H9 (cell line): ENCODE measurements around the gene HDHD3. TPM values are rescaled to one million over a fixed set of nuclear protein-coding genes. Genes with fewer than 3 reads are reported as not detected.

ENCODE experiments used
- DNase-seq: peaks from one replicate; pipeline ENCODE4 v3.0.0-alpha.2; 2017
- H2AFZ ChIP-seq: one replicate; pipeline ENCODE4 v1.6.1; 2013; ENCODE audit warnings: mild to moderate bottlenecking, low read length, control low read depth, moderate library complexity
- H2AK5ac ChIP-seq: 2 replicates; pipeline ENCODE4 v1.6.1; 2013; ENCODE audit warnings: low read length, control low read depth, mixed read lengths; ENCODE audit not compliant: insufficient read length
- H2BK120ac ChIP-seq: one replicate; pipeline ENCODE4 v1.6.1; 2013; ENCODE audit warnings: low read depth, mild to moderate bottlenecking, low read length, control low read depth, inconsistent platforms; ENCODE audit not compliant: poor library complexity, severe bottlenecking
- H2BK12ac ChIP-seq: 2 replicates; pipeline ENCODE4 v1.6.1; 2013; ENCODE audit warnings: low read length, control low read depth, mixed read lengths, low read depth; ENCODE audit not compliant: insufficient read length
- H2BK15ac ChIP-seq: 2 replicates; pipeline ENCODE4 v1.6.1; 2013; ENCODE audit warnings: low read depth, low read length, control low read depth
- H2BK20ac ChIP-seq: one replicate; pipeline ENCODE4 v1.6.1; 2013; ENCODE audit warnings: low read depth, mild to moderate bottlenecking, low read length, control low read depth, inconsistent platforms; ENCODE audit not compliant: poor library complexity, severe bottlenecking
- H2BK5ac ChIP-seq: 2 replicates; pipeline ENCODE4 v1.6.1; 2013; ENCODE audit warnings: low read length, control low read depth, mixed read lengths; ENCODE audit not compliant: insufficient read length
- H3K14ac ChIP-seq: 2 replicates; pipeline ENCODE4 v1.6.1; 2013; ENCODE audit warnings: low read length, control low read depth; ENCODE audit not compliant: insufficient read depth
- H3K18ac ChIP-seq: 2 replicates; pipeline ENCODE4 v1.6.1; 2013; ENCODE audit warnings: low read depth, mild to moderate bottlenecking, mixed read lengths, low read length, control low read depth; ENCODE audit not compliant: insufficient read length
- H3K23ac ChIP-seq: 2 replicates; pipeline ENCODE4 v1.6.1; 2013; ENCODE audit warnings: low read length, control low read depth, mixed read lengths, low read depth; ENCODE audit not compliant: insufficient read length
- H3K23me2 ChIP-seq: 2 replicates; pipeline ENCODE4 v1.6.1; 2013; ENCODE audit warnings: low read depth, mild to moderate bottlenecking, mixed read lengths, low read length, control low read depth; ENCODE audit not compliant: insufficient read length, poor library complexity, severe bottlenecking
- H3K27ac ChIP-seq: 2 replicates; pipeline ENCODE4 v1.5.1; 2013; ENCODE audit warnings: low read length, control low read depth, mixed read lengths, low read depth; ENCODE audit not compliant: insufficient read length
- H3K27me3 ChIP-seq: 2 replicates; pipeline ENCODE4 v1.6.1; 2013; ENCODE audit warnings: low read length, control low read depth, inconsistent platforms; ENCODE audit not compliant: insufficient read depth
- H3K4ac ChIP-seq: 2 replicates; pipeline ENCODE4 v1.6.1; 2013; ENCODE audit warnings: low read depth, mild to moderate bottlenecking, control low read depth, inconsistent platforms, low read length, moderate library complexity
- H3K4me1 ChIP-seq: 2 replicates; pipeline ENCODE4 v1.6.1; 2013; ENCODE audit warnings: low read length, control low read depth, inconsistent platforms; ENCODE audit not compliant: insufficient read depth
- H3K4me2 ChIP-seq: 2 replicates; pipeline ENCODE4 v1.6.1; 2013; ENCODE audit warnings: low read length, control low read depth, mixed read lengths; ENCODE audit not compliant: insufficient read length, insufficient read depth
- H3K56ac ChIP-seq: 2 replicates; pipeline ENCODE4 v1.6.1; 2013; ENCODE audit warnings: low read depth, mild to moderate bottlenecking, mixed read lengths, low read length, control low read depth; ENCODE audit not compliant: insufficient read length
- H3K79me1 ChIP-seq: 2 replicates; pipeline ENCODE4 v1.6.1; 2013; ENCODE audit warnings: low read depth, mild to moderate bottlenecking, moderate library complexity, low read length, control low read depth, inconsistent platforms; ENCODE audit not compliant: insufficient read depth, poor library complexity, severe bottlenecking
- H3K79me2 ChIP-seq: 2 replicates; pipeline ENCODE4 v1.6.1; 2013; ENCODE audit warnings: low read length, control low read depth, inconsistent platforms; ENCODE audit not compliant: insufficient read depth
- H3K9ac ChIP-seq: 2 replicates; pipeline ENCODE4 v1.6.1; 2013; ENCODE audit warnings: low read length, control low read depth, mixed read lengths; ENCODE audit not compliant: insufficient read length; ENCODE audit errors: extremely low read depth
- H3K9me3 ChIP-seq: one replicate; pipeline ENCODE4 v1.6.1; 2013; ENCODE audit warnings: low read depth, low read length, inconsistent platforms; ENCODE audit not compliant: control insufficient read depth
- H3T11ph ChIP-seq: one replicate; pipeline ENCODE4 v1.6.1; 2013; ENCODE audit warnings: mild to moderate bottlenecking, low read length, control low read depth, inconsistent platforms
- H4K20me1 ChIP-seq: one replicate; pipeline ENCODE4 v1.6.1; 2013; ENCODE audit not compliant: control insufficient read depth, insufficient read length, insufficient read depth
- H4K5ac ChIP-seq: 2 replicates; pipeline ENCODE4 v1.6.1; 2013; ENCODE audit warnings: low read depth, mild to moderate bottlenecking, mixed read lengths, low read length, control low read depth; ENCODE audit not compliant: insufficient read length
- H4K8ac ChIP-seq: replicated peaks from 2 replicates; pipeline ENCODE4 v1.6.1; 2013; ENCODE audit warnings: low read length, control low read depth, mixed read lengths, low read depth; ENCODE audit not compliant: insufficient read length
- H4K91ac ChIP-seq: 2 replicates; pipeline ENCODE4 v1.6.1; 2013; ENCODE audit warnings: low read depth, mild to moderate bottlenecking, moderate library complexity, mixed read lengths, low read length, control low read depth; ENCODE audit not compliant: insufficient read length
- H3K27ac Mint-ChIP-seq, 3 experiments: 2 replicates in 2 of 3; 3 replicates in 1 of 3; pipeline ENCODE4 v1.8.0; 2020 to 2021; ENCODE audit warnings: mixed read lengths in 3 of 3, mild to moderate bottlenecking in 1 of 3, moderate library complexity in 1 of 3
- H3K27me3 Mint-ChIP-seq: 2 replicates; pipeline ENCODE4 v1.8.0; 2021; ENCODE audit warnings: low read depth, mild to moderate bottlenecking, moderate library complexity, mixed read lengths
- H3K36me3 Mint-ChIP-seq, 3 experiments: 2 replicates in 2 of 3; 3 replicates in 1 of 3; pipeline ENCODE4 v1.8.0; 2020 to 2021; ENCODE audit warnings: low read depth in 3 of 3, mixed read lengths in 3 of 3; ENCODE audit not compliant: insufficient read depth in 1 of 3
- H3K4me1 Mint-ChIP-seq, 2 experiments: 2 replicates each; pipeline ENCODE4 v1.8.0; 2020; ENCODE audit warnings: mixed read lengths in 2 of 2
- H3K4me3 Mint-ChIP-seq, 2 experiments: 2 replicates in 1 of 2; 3 replicates in 1 of 2; pipeline ENCODE4 v1.8.0; 2020 to 2021; ENCODE audit warnings: mild to moderate bottlenecking in 2 of 2, mixed read lengths in 2 of 2, moderate library complexity in 1 of 2
- H3K9me3 Mint-ChIP-seq, 2 experiments: 2 replicates in 1 of 2; 3 replicates in 1 of 2; pipeline ENCODE4 v1.8.0; 2020; ENCODE audit warnings: mild to moderate bottlenecking in 2 of 2, mixed read lengths in 2 of 2, moderate library complexity in 1 of 2
- WGBS: extraction: QIAGEN DNeasy Blood & Tissue Kit; methylation state at CpG from one replicate; pipeline ENCODE4 v1.1.7; 2013; ENCODE audit warnings: missing lambda C conversion rate, low lambda C conversion rate, mixed read lengths; ENCODE audit not compliant: insufficient read length; ENCODE audit errors: extremely low coverage; 5-methylcytosine and 5-hydroxymethylcytosine counted together
- total RNA-seq: library from RNA; stranded (reverse); gene quantifications from 2 replicates; pipeline ENCODE4 v1.2.1, GENCODE V29; 2021
- TF ChIP-seq, protein P1 (sequence below): fragments of 200-600 bp; sonication (generic); conservative IDR thresholded peaks from 3 replicates; pipeline ENCODE4 v1.8.0; 2021; ENCODE audit warnings: antibody characterized with exemption, mild to moderate bottlenecking

HDHD3 gene
- total RNA-seq, 1 experiment from 2014 or later: 10.9 TPM

DNA sequence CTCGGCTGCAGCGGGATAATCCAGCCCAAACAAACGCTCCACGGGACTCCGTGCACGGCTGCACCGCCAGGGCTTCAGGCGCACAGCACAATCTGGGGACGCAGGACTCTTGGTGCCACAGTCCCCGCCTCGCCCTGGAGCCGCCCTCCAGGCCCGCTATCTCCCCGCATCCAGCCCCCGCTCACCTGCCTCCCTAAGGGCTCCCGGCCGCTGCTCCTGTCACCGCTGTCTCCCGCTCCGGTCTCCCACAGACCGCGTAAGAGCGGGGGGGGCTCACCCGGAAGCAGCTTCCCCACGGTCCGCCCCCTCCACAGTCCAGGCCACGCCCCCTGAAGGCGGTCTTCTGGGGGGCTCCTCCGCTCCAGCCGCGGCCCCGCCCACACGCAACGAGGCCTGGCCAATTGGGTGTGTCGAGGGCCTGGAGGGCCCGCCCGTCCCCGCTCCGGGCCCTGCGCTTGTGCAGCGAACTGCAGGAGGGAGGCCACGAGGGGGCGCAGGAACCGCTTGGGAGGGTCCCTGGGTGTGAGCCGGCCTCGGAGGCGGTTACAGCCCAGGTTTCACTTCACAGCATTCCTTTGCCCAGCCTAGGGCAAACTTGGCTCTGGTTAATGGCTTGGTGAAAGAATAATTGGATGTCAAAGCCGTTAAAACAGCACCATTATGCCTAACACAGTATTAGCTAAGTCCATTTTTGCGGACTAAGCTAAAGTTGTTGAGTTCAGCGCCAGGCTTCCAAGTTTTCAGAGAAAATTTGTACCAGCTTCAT is 24.4 kb upstream of the HDHD3 start, which contains the start of gene ALAD:
ALAD (minus strand) TSS at position 258 of the 766 bp plus-strand sequence. CDS start 7,725 bp downstream, outside the sequence.
- no peak within 1 kb of the TSS for H3K56ac ChIP-seq
- H2BK15ac ChIP-seq: no peak within 1 kb of the TSS
- TF ChIP-seq, protein P1, sequence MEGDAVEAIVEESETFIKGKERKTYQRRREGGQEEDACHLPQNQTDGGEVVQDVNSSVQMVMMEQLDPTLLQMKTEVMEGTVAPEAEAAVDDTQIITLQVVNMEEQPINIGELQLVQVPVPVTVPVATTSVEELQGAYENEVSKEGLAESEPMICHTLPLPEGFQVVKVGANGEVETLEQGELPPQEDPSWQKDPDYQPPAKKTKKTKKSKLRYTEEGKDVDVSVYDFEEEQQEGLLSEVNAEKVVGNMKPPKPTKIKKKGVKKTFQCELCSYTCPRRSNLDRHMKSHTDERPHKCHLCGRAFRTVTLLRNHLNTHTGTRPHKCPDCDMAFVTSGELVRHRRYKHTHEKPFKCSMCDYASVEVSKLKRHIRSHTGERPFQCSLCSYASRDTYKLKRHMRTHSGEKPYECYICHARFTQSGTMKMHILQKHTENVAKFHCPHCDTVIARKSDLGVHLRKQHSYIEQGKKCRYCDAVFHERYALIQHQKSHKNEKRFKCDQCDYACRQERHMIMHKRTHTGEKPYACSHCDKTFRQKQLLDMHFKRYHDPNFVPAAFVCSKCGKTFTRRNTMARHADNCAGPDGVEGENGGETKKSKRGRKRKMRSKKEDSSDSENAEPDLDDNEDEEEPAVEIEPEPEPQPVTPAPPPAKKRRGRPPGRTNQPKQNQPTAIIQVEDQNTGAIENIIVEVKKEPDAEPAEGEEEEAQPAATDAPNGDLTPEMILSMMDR: peak; percentile 98; the same call in 2 of the 3 replicates
- H2AFZ ChIP-seq: peak within 1 kb of the TSS; percentile 96
- H3T11ph ChIP-seq: no peak within 1 kb of the TSS
- no peak within 1 kb of the TSS for H3K18ac ChIP-seq
- H3K4ac ChIP-seq: no peak within 1 kb of the TSS
- no peaks in the 10 kb centered on the region for H3K4me1 ChIP-seq
- H4K8ac ChIP-seq: no peak within 1 kb of the TSS
- no peak within 1 kb of the TSS for H2BK5ac ChIP-seq
- no peaks in the 10 kb centered on the region for H3K79me2 ChIP-seq
- H3K23ac ChIP-seq: no peak within 1 kb of the TSS
- H3K9me3 Mint-ChIP-seq: no peaks in the 10 kb centered on the region
- no peaks in the 10 kb centered on the region for H3K27me3 ChIP-seq
- H3K14ac ChIP-seq: no peak within 1 kb of the TSS
- no peak within 1 kb of the TSS for H2AK5ac ChIP-seq
- H3K9ac ChIP-seq: peak within 1 kb of the TSS; percentile 40
- H3K79me1 ChIP-seq: no peaks in the 10 kb centered on the region
- WGBS: no CpG with 5 or more reads among the region's 50 CpGs
- H3K9me3 ChIP-seq: no peaks in the 10 kb centered on the region
- no peaks in the 10 kb centered on the region for H4K20me1 ChIP-seq
- H2BK120ac ChIP-seq: no peak within 1 kb of the TSS
- no peak within 1 kb of the TSS for H4K5ac ChIP-seq
- H3K36me3 Mint-ChIP-seq: no peaks in the 10 kb centered on the region; a peak in 2 of 7 replicates
- no peaks in the 10 kb centered on the region for H3K23me2 ChIP-seq
- H3K4me3 Mint-ChIP-seq: peak within 1 kb of the TSS; percentile 88 to 94
- no peak within 1 kb of the TSS for H2BK20ac ChIP-seq
- H3K27ac ChIP-seq: no peak within 1 kb of the TSS
- H3K27ac Mint-ChIP-seq: peak within 1 kb of the TSS in 1 of 3 experiments; percentile 74; a peak in 2 of 7 replicates
- H3K27me3 Mint-ChIP-seq: no peaks in the 10 kb centered on the region; the same call in none of the 2 replicates
- peaks cover 6 to 11% of the 10 kb centered on the region in 2 experiments for H3K4me1 Mint-ChIP-seq
- no peak within 1 kb of the TSS for H2BK12ac ChIP-seq
- peak within 1 kb of the TSS; percentile 68 for H3K4me2 ChIP-seq
- DNase-seq: peak; percentile 99
- no peak within 1 kb of the TSS for H4K91ac ChIP-seq
